HG03521 (cell line): ENCODE measurements around the gene AXIN2.
A peak's percentile ranks its signal among the peaks of the same experiment; 100 is the strongest.

ENCODE experiments used
- ATAC-seq: cut with Tn5 transposase; IDR thresholded peaks from one replicate; pipeline ENCODE4 v1.9.1; 2021; ENCODE audit warnings: mild to moderate bottlenecking, moderate library complexity; ENCODE audit not compliant: unreplicated experiment

The AXIN2 gene

GRCh38 chr17:65584604-65585521, 23.4 kb upstream of the AXIN2 start:
- no peak for ATAC-seq

GRCh38 chr17:65583921-65584603, 22.6 kb upstream of the AXIN2 start:
- no peak for ATAC-seq

GRCh38 chr17:65576939-65577338, 15.5 kb upstream of the AXIN2 start:
- ATAC-seq, result no peak

DNA sequence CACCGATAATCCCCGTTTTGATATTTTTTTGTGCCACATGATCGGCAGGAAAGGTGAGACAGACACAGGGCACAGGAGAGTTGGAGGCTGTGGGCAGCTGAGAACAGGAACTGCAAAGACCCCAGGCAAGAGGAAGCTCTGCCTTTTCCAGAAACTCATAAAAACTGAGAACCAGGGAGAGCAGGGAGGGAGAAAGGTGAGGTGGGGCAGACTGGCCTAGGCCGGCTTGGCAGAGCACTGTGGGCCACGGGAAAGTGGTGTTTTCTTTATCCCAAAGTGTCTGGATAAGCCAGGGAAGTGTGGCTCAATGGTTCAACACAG, 11.8 kb upstream of the AXIN2 start:
- ATAC-seq, result no peak

- no peak for ATAC-seq
Measured at GRCh38 chr17:65572581-65573281, 11.3 kb upstream of the AXIN2 start.

- ATAC-seq, result no peak
Measured at GRCh38 chr17:65572186-65572580, 10.7 kb upstream of the AXIN2 start.

GRCh38 chr17:65568918-65569317, 7.5 kb upstream of the AXIN2 start:
- no peak for ATAC-seq

GRCh38 chr17:65567566-65567965, 6.1 kb upstream of the AXIN2 start:
- ATAC-seq, result no peak

DNA sequence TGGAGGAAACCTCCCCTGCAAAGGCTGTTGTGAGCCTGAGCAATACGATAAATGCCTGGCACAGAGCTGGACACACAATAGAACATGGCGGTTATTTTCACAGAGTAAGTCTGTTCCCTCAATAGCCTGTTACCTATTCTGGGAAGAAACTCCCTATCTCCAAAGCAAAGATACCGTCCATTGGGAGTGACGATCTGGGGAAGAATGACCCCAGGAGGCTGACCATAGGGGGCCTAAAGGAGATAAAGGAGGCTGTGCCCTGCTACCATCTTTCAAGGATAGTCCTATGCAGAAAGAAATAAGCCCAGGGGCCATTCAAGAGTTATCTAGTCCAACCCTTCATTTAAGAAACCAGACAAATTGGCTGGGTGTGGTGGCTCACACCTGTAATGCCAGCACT, 4.1 kb upstream of the AXIN2 start:
- ATAC-seq, result no peak

DNA sequence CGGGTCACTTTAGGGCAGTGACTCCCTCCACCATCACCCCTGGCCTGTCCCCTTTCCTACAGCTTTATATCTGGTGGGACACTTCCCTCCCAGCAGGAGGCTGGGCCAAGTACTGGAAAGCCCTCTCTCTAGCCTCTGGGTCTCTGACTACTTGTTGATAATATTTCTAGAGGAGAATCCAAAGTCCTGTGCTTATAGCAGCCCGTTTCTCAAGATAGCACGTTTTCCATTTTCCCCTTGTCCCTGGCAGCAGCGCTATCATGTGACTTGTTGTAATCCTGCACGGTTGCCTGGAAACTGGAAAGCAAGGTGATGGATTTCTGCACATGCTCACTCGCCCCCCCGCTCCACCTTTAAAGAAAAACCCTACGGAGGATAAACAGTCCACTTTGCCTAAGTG, 3.3 kb upstream of the AXIN2 start:
- no peak for ATAC-seq

DNA sequence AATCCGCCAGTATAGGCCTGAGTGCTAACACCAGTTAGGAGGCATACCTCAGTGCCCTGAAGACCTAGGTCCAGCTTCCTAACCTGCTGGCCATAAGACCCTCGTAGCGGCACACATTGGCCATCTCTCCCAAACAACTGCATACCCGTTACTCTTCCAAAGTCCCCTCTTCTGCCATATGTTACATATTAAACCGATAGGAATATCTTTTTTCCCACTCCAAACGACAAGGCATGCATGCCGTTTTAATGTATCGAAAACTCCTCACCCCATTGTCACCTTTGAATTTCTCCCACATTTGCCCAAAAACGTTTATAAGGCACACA, 721 bp upstream of the AXIN2 start:
- no peak for ATAC-seq

GRCh38 chr17:65560628-65561451, 608 bp downstream of the AXIN2 start:
- peak; percentile 29 for ATAC-seq

DNA sequence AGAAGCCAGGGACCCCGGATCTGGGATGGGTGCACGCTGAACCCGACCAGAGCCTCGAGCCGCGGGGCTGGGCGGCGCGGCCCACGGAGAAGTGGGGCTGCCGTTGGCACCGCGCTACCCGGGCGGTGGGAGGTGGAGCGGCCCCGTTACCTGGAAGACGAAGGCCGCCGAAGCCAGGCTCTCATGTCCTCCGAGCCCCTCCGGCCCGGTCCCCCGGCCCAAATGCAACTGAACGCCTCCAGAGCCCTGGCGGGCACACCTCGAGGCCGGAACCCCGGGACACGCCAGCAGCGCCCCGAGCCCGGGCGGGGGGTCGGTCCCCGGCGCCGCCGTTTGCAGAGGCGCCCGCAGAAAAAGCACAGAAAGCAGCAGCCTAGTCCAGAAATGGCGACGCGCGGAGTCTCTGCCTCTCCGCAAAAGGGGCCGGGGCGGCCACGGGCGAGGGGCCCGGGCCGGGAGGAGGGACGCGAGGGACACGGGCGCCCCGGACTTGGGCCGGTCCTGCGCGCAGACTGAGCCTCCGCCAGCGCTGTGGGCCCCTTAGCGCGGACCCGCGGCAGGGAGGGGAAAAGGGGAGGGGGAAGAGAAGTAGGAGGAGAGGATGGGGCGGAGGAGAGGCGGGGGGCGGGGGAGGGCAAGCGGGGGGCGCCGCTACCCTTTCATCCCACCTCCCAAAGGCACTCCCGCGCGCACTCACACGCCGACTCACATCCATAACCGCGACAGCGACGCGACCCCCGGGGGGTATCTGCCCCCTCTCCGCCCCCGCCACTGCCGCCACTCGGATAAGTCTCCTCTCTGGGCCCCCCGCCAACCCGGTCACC, 1.4 kb downstream of the AXIN2 start:
- no peak for ATAC-seq

DNA sequence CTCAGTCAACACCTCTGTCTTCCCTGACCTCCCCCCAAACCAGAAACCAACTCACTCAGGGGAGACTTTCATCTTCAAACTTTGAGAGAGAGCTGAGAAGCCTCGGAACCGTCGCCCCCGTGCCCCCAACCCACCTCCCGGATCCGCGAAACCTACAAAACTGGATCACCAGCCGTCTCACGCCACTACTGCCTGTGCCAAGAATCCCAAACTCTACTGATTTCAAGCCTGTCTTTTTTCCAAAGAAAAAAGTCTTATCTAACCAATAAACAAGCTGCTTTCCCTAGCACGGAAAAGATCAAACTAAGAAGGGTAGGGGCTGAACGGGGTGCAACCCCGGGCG, 2.0 kb downstream of the AXIN2 start:
- ATAC-seq, result no peak

DNA sequence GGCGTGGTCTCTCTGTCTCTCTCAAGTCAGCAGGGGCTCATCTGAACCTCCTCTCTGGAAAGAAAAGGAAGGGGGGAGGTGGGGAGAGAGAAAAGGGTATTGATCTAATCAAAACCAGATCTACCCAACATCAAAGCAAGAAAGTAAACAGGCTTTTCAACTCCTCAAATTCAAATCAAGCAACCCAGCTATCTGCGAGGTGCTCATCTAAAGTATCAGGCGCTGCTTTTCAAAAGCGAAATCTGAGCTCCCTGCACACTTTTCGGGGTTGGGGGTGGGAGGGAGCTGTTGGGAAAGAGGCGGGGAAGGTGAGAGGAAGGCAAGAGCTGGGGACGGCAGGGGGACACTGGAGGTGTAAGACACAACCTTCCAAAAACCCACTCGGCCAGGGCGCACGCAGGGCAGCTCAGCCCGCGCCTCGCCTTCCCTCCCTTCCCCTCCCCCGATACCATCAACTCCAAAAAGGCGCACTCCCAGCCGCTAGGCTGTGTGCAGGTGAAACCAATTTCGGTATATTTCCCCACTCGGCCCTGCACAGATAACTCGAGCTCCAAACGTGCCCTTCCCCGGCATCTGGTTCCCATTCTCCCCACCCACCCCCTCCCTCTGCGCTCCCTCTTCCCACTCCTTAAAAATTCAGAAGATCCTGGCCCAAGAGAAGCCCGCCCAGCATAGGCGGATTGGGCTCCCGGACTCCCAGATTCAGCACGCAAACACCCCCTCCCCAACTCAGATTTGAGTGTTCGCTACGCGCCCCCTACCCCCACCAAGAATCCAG, 2.6 kb downstream of the AXIN2 start:
- no peak for ATAC-seq

GRCh38 chr17:65558311-65558682, 3.2 kb downstream of the AXIN2 start:
- no peak for ATAC-seq

DNA sequence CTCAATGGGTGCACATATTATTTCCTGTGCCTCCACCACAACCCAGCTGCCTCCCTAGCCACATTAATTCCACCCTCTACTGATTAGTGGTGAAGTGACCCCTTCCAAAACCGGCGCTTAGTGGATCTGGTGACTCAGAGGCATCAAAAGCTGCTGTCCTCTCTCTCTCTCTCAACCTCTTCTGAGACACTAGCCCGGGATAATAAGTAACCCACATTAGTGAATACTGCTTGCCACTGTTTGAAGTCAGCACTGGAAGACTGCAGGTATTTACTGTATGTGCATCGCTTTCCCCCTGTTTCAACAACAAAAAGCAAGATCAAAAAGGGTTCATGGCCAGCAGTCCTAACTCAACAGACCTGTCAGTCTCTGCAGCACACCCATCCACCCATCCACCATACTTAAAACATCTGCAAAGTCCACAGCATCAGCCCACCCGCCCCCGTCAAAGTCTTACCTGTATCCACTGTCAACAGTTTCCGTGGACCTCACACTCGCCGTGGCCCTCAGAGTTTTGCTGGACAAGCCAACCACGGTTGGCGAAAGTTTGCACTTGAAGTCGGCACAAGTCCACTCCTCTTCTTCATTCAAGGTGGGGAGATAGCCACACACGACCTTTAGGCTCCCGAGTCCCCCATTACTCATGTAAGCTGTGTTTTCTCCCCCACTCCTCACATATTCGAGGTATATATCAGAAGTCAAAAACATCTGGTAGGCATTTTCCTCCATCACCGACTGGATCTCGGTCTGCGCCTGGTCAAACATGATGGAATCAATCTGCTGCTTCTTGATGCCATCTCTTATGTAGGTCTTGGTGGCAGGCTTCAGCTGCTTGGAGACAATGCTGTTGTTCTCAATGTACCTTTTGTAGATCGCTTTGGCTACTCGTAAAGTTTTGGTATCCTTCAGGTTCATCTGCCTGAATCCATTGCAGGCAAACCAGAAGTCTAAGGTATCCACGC, 3.8 kb downstream of the AXIN2 start:
- ATAC-seq, result no peak

DNA sequence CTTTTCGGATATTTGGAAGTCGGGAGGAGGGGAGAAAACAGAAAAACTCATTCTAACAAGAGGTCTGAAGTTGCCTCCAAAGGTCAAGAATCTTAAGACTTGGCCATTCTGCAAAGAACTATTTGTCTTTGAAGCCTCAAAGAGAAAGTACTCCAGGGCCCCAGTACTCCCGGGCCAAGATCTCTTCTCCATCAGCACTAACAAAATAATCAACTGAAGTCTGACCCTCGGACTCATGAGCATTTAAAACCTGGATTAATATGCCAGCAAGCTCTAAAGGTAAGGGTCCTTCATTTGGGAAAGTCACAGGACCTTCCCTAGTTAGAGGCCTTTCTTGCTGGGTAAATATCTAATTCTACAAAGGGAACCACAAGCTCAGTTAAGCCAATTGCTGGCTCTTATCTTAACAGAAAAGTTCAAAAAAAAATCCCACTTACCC, 4.5 kb downstream of the AXIN2 start:
- ATAC-seq, result no peak
